ENCODE measurements around the gene VPS26C. TPM values are rescaled to one million over a fixed set of nuclear protein-coding genes. Genes with fewer than 3 reads are reported as not detected.

VPS26C gene
- total and polyA plus RNA-seq, 2 donors, result 29.4 to 36.2 TPM

GRCh38 chr21:37195610-37196009 lies 71.5 kb downstream of the VPS26C start:
- peaks cover 47 to 53% of the 10 kb centered on the region in 2 donors for H3K36me3 ChIP-seq (ENCODE audit: control insufficient read depth in 2 of 2, insufficient read depth in 2 of 2, low read length in 1 of 2)
- H3K27ac ChIP-seq (ENCODE audit: low read depth in 1 of 2, low read length in 1 of 2), result no peak overlapping the region
- H3K4me1 ChIP-seq (ENCODE audit: control insufficient read depth in 2 of 2, insufficient read depth in 2 of 2, low read length in 2 of 2), result no peaks in the 10 kb centered on the region
- WGBS, result 96% methylated on average over 15 of the region's 15 CpGs
- no peak for DNase-seq (ENCODE audit: low read depth in 6 of 9, low spot score in 9 of 9)
- no peak overlapping the region for H3K4me3 ChIP-seq (ENCODE audit: low read length in 2 of 2)
- no peaks in the 10 kb centered on the region for H3K9me3 ChIP-seq (ENCODE audit: control insufficient read depth in 2 of 2, insufficient read depth in 1 of 2, low read length in 1 of 2)
- H3K27me3 ChIP-seq (ENCODE audit: control insufficient read depth in 2 of 2, insufficient read depth in 1 of 2, low read length in 1 of 2), result no peaks in the 10 kb centered on the region

- Histone ChIP-seq H3K4me1 (ENCODE audit: control insufficient read depth in 2 of 2, insufficient read depth in 2 of 2, low read length in 2 of 2) (no peaks in the 10 kb centered on the region), H3K4me3 (ENCODE audit: low read length in 2 of 2) (no peak overlapping the region), H3K27ac (ENCODE audit: low read depth in 1 of 2, low read length in 1 of 2) (peak overlapping the region in 1 of 2 donors; percentile 59), H3K36me3 (ENCODE audit: control insufficient read depth in 2 of 2, insufficient read depth in 2 of 2, low read length in 1 of 2) (peaks cover 42 to 47% of the 10 kb centered on the region in 2 donors), H3K9me3 (ENCODE audit: control insufficient read depth in 2 of 2, insufficient read depth in 1 of 2, low read length in 1 of 2) (no peaks in the 10 kb centered on the region), H3K27me3 (ENCODE audit: control insufficient read depth in 2 of 2, insufficient read depth in 1 of 2, low read length in 1 of 2) (no peaks in the 10 kb centered on the region)
- WGBS, result 94% methylated on average over 3 of the region's 3 CpGs
- DNase-seq (ENCODE audit: low read depth in 6 of 9, low spot score in 9 of 9), result no peak
These were observed 72.1 kb downstream of the VPS26C start for GRCh38 chr21:37195059-37195458.

GRCh38 chr21:37193676-37194075 lies 73.5 kb downstream of the VPS26C start:
- no peak for DNase-seq (ENCODE audit: low read depth in 6 of 9, low spot score in 9 of 9)
- WGBS, result 97% methylated on average over 6 of the region's 6 CpGs
- Histone ChIP-seq H3K4me1 (ENCODE audit: control insufficient read depth in 2 of 2, insufficient read depth in 2 of 2, low read length in 2 of 2) (no peaks in the 10 kb centered on the region), H3K27me3 (ENCODE audit: control insufficient read depth in 2 of 2, insufficient read depth in 1 of 2, low read length in 1 of 2) (no peaks in the 10 kb centered on the region), H3K4me3 (ENCODE audit: low read length in 2 of 2) (no peak overlapping the region), H3K36me3 (ENCODE audit: control insufficient read depth in 2 of 2, insufficient read depth in 2 of 2, low read length in 1 of 2) (peaks cover 35 to 48% of the 10 kb centered on the region in 2 donors), H3K27ac (ENCODE audit: low read depth in 1 of 2, low read length in 1 of 2) (no peak overlapping the region), H3K9me3 (ENCODE audit: control insufficient read depth in 2 of 2, insufficient read depth in 1 of 2, low read length in 1 of 2) (no peaks in the 10 kb centered on the region)

DNA sequence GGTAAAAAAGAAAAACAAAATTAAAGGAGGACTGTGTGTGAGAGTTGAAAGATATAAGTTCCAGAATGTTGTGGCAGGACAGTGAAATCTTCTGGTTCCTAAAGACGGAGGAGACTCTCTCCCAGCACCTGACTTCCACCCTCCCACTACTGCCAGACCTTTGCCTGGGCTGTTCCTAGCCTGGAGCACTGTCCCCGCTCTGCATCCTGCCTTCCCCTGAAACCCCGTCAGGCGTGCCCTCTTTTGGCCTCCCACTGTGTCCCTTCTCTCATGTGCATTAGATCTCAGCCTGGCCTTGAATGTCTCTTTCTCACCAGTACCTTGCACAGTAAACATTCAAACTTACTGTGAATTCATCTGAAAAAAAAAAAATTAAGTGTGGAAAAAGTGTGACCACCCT lies 74.1 kb downstream of the VPS26C start:
- WGBS, result 74% methylated on average over 4 of the region's 4 CpGs
- peaks cover 32 to 44% of the 10 kb centered on the region in 2 donors for H3K36me3 ChIP-seq (ENCODE audit: control insufficient read depth in 2 of 2, insufficient read depth in 2 of 2, low read length in 1 of 2)

GRCh38 chr21:37192019-37192418 lies 75.1 kb downstream of the VPS26C start:
- H3K9me3 ChIP-seq (ENCODE audit: control insufficient read depth in 2 of 2, insufficient read depth in 1 of 2, low read length in 1 of 2), result no peaks in the 10 kb centered on the region
- DNase-seq (ENCODE audit: low read depth in 6 of 9, low spot score in 9 of 9), result no peak
- no peak overlapping the region for H3K4me3 ChIP-seq (ENCODE audit: low read length in 2 of 2)
- WGBS, result 90% methylated on average over 2 of the region's 2 CpGs
- H3K27me3 ChIP-seq (ENCODE audit: control insufficient read depth in 2 of 2, insufficient read depth in 1 of 2, low read length in 1 of 2), result no peaks in the 10 kb centered on the region
- H3K4me1 ChIP-seq (ENCODE audit: control insufficient read depth in 2 of 2, insufficient read depth in 2 of 2, low read length in 2 of 2), result no peaks in the 10 kb centered on the region
- peaks cover 29 to 47% of the 10 kb centered on the region in 2 donors for H3K36me3 ChIP-seq (ENCODE audit: control insufficient read depth in 2 of 2, insufficient read depth in 2 of 2, low read length in 1 of 2)
- H3K27ac ChIP-seq (ENCODE audit: low read depth in 1 of 2, low read length in 1 of 2), result no peak overlapping the region

More for the DNA sequence above, 74.1 kb downstream of the VPS26C start:
- DNase-seq (ENCODE audit: low read depth in 6 of 9, low spot score in 9 of 9), result no peak
- H3K9me3 ChIP-seq (ENCODE audit: control insufficient read depth in 2 of 2, insufficient read depth in 1 of 2, low read length in 1 of 2), result no peaks in the 10 kb centered on the region
- no peaks in the 10 kb centered on the region for H3K27me3 ChIP-seq (ENCODE audit: control insufficient read depth in 2 of 2, insufficient read depth in 1 of 2, low read length in 1 of 2)
- no peak overlapping the region for H3K4me3 ChIP-seq (ENCODE audit: low read length in 2 of 2)
- no peaks in the 10 kb centered on the region for H3K4me1 ChIP-seq (ENCODE audit: control insufficient read depth in 2 of 2, insufficient read depth in 2 of 2, low read length in 2 of 2)
- no peak overlapping the region for H3K27ac ChIP-seq (ENCODE audit: low read depth in 1 of 2, low read length in 1 of 2)

DNA sequence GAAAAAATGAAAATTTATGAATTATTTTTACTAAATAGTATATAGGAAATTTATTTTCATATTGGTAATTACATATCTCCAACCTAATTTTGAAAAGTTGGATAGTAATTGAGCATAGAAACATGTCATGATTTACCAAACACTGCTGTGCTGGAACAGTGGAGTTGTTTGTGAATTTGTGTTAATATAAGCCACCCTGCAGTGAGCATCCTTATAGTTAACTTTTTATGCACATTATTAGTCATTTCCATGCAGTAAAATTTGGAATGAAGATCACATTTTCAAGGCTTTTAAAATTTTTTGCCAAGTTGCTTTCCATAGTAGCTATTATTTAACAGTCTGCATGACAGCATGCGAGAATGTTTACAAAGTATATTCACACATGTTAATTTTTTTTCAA lies 78.3 kb downstream of the VPS26C start:
- no peak overlapping the region for H3K4me3 ChIP-seq (ENCODE audit: low read length in 2 of 2)
- no peaks in the 10 kb centered on the region for H3K27me3 ChIP-seq (ENCODE audit: control insufficient read depth in 2 of 2, insufficient read depth in 1 of 2, low read length in 1 of 2)
- H3K4me1 ChIP-seq (ENCODE audit: control insufficient read depth in 2 of 2, insufficient read depth in 2 of 2, low read length in 2 of 2), result no peaks in the 10 kb centered on the region
- H3K9me3 ChIP-seq (ENCODE audit: control insufficient read depth in 2 of 2, insufficient read depth in 1 of 2, low read length in 1 of 2), result no peaks in the 10 kb centered on the region
- WGBS, result 96% methylated on average over 1 of the region's 1 CpG
- H3K36me3 ChIP-seq (ENCODE audit: control insufficient read depth in 2 of 2, insufficient read depth in 2 of 2, low read length in 1 of 2), result peaks cover 9 to 31% of the 10 kb centered on the region in 2 donors
- no peak overlapping the region for H3K27ac ChIP-seq (ENCODE audit: low read depth in 1 of 2, low read length in 1 of 2)
- no peak for DNase-seq (ENCODE audit: low read depth in 6 of 9, low spot score in 9 of 9)

DNA sequence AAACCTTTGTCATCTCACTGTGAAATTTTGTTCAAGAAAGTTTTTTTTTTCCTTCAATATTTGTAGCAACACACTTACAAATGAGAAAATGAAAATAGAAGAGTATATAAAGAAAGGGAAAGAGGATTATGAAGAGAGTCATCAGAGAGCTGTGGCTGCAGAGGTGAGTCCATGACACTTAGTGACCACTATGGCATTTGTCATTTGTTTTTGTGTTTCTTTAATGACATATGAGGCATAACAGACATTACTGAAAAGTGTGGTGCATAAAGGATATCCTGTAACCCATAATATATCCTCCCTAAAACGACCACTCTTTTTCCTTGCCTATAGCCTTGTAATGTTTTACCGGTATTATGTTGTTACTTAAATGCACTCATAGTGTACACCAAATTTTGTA lies 80.2 kb downstream of the VPS26C start:
- Histone ChIP-seq H3K9me3 (ENCODE audit: control insufficient read depth in 2 of 2, insufficient read depth in 1 of 2, low read length in 1 of 2) (no peaks in the 10 kb centered on the region), H3K27ac (ENCODE audit: low read depth in 1 of 2, low read length in 1 of 2) (no peak overlapping the region), H3K36me3 (ENCODE audit: control insufficient read depth in 2 of 2, insufficient read depth in 2 of 2, low read length in 1 of 2) (peaks cover 6 to 29% of the 10 kb centered on the region in 2 donors), H3K4me1 (ENCODE audit: control insufficient read depth in 2 of 2, insufficient read depth in 2 of 2, low read length in 2 of 2) (no peaks in the 10 kb centered on the region), H3K4me3 (ENCODE audit: low read length in 2 of 2) (no peak overlapping the region), H3K27me3 (ENCODE audit: control insufficient read depth in 2 of 2, insufficient read depth in 1 of 2, low read length in 1 of 2) (no peaks in the 10 kb centered on the region)
- WGBS, result 71% methylated on average over 2 of the region's 2 CpGs
- no peak for DNase-seq (ENCODE audit: low read depth in 6 of 9, low spot score in 9 of 9)

DNA sequence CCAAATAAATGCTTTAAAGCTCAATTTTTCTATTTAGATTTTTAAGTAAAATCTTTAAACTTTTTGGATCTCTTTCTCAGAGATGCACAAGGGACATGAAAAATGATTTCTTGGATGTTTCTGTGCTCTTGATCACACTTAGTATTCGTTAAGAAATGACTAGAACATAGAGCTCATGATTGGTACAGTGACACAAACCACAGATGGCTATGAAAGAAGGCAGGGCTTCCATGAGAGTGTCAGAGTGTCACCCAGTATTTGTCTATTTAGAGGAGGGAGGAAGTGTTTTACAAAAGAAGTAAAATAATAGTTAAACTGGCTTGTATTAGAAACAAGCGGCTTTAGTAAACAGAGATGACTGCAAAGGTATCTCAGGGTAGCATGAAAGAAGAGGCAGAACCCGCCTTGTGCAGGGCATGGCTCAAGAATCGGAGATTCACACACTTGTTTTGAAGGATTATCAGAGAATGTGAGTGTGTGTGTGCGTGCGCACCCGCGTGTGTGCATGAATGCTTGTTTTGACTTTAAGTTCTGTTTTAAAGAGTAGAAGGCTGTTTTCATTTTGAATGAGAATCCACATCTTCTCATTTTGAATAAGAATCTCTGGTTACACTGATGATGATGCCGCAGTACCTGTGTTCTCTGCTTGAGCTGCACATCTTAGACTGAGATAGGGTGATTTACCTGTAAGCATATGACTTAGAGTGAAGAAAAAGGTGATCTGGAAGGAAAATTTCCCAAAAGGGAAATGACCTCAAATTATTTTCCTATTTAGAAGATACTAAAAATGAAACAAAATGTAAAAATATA lies 82.1 kb downstream of the VPS26C start:
- Histone ChIP-seq H3K27me3 (ENCODE audit: control insufficient read depth in 2 of 2, insufficient read depth in 1 of 2, low read length in 1 of 2) (no peaks in the 10 kb centered on the region), H3K4me1 (ENCODE audit: control insufficient read depth in 2 of 2, insufficient read depth in 2 of 2, low read length in 2 of 2) (no peaks in the 10 kb centered on the region), H3K4me3 (ENCODE audit: low read length in 2 of 2) (no peak overlapping the region), H3K27ac (ENCODE audit: low read depth in 1 of 2, low read length in 1 of 2) (no peak overlapping the region), H3K36me3 (ENCODE audit: control insufficient read depth in 2 of 2, insufficient read depth in 2 of 2, low read length in 1 of 2) (peaks cover 9 to 38% of the 10 kb centered on the region in 2 donors), H3K9me3 (ENCODE audit: control insufficient read depth in 2 of 2, insufficient read depth in 1 of 2, low read length in 1 of 2) (no peaks in the 10 kb centered on the region)
- no peak for DNase-seq (ENCODE audit: low read depth in 6 of 9, low spot score in 9 of 9)
- 97% methylated on average over 9 of the region's 9 CpGs for WGBS

- Histone ChIP-seq H3K36me3 (ENCODE audit: control insufficient read depth in 2 of 2, insufficient read depth in 2 of 2, low read length in 1 of 2) (peaks cover 12 to 33% of the 10 kb centered on the region in 2 donors), H3K4me3 (ENCODE audit: low read length in 2 of 2) (no peak overlapping the region), H3K27me3 (ENCODE audit: control insufficient read depth in 2 of 2, insufficient read depth in 1 of 2, low read length in 1 of 2) (no peaks in the 10 kb centered on the region), H3K4me1 (ENCODE audit: control insufficient read depth in 2 of 2, insufficient read depth in 2 of 2, low read length in 2 of 2) (no peaks in the 10 kb centered on the region), H3K9me3 (ENCODE audit: control insufficient read depth in 2 of 2, insufficient read depth in 1 of 2, low read length in 1 of 2) (no peaks in the 10 kb centered on the region), H3K27ac (ENCODE audit: low read depth in 1 of 2, low read length in 1 of 2) (no peak overlapping the region)
- 98% methylated on average over 3 of the region's 3 CpGs for WGBS
- DNase-seq (ENCODE audit: low read depth in 6 of 9, low spot score in 9 of 9), result no peak
These were observed 83.4 kb downstream of the VPS26C start for GRCh38 chr21:37183749-37184148.
